ENCODE results near the gene SLFN12. TPM values are rescaled to one million over a fixed set of nuclear protein-coding genes. Genes with fewer than 3 reads are reported as not detected.
"Not testable (repeated sequence)": the region's sequence is repeated elsewhere in the genome, so short reads cannot be mapped to it uniquely, and the experiment has no call there.

Gene SLFN12
- 0.73 TPM for total RNA-seq

DNA sequence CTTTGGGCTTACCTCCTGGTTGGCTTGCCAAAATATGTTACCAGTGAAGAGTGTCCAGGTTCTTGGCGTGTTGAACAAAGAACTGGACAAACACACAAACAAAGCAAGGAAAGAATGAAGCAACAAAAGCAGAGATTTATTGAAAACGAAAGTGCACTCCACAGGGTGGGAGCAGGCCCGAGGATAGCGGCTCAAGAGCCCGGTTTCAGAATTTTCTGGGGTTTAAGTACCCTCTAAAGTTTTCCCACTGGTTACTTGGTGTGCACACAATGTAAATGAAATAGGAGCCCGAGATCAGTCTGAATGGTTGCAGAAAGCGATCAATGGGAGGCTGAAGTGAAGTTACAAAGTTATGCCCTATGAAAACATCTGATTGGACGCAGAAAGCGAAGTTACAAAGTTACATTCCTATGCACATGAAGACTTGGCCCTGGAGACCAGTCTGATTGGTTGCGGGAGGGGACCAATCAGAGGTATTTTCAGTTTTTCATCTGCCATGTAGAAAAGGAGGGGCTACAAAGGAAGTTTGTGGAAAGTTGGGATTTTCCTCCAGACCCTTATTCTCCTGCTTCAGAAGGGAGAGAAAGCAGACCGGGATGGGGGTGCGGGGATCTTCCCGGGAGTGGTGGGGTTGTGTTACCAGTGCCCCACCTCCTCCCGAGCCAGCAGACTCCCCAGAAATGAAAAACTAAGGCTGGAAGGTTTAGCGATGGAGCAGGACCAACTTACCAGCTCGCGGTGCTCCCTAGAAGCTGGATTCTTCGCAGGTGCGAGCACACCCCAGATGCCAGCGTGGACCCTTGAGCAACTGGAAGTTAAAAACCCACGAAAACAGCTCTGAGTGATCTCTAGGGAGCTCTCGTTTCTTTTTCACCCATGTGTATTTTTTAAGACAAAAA is at the start of gene SLFN12:
Gene SLFN12 (minus strand): TSS at position 325 of the 899 bp plus-strand sequence. CDS start 9,472 bp downstream, outside the sequence.
- DNase-seq (ENCODE audit: low spot score): peak; percentile 53
- peak; percentile 81 for ATAC-seq

- DNase-seq (ENCODE audit: low spot score): no peak
Observed at GRCh38 chr17:35479271-35479670, 47.0 kb upstream of the SLFN12 start.

DNA sequence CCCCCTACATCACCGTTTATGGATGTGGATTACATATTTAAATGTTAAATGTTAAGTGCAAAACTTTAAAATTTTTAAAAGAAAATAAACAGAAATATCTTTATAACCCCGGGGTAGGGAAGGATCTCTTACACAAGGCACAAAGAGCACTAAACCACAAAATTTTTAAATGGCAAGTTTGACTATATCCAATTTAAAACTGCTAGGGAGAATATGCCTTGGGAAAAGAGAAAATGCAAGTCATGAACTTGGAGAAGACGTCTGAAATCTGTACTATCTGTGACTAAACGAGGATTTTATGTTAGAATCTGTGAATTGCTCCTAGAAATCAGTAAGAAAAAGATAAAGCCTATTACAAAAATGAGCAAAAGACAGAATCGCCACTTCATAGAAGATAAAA is 44.9 kb upstream of the SLFN12 start:
- ATAC-seq (no peak), DNase-seq (ENCODE audit: low spot score) (no peak)

More at GRCh38 chr17:35479271-35479670, 47.0 kb upstream of the SLFN12 start:
- ATAC-seq: no peak

DNA sequence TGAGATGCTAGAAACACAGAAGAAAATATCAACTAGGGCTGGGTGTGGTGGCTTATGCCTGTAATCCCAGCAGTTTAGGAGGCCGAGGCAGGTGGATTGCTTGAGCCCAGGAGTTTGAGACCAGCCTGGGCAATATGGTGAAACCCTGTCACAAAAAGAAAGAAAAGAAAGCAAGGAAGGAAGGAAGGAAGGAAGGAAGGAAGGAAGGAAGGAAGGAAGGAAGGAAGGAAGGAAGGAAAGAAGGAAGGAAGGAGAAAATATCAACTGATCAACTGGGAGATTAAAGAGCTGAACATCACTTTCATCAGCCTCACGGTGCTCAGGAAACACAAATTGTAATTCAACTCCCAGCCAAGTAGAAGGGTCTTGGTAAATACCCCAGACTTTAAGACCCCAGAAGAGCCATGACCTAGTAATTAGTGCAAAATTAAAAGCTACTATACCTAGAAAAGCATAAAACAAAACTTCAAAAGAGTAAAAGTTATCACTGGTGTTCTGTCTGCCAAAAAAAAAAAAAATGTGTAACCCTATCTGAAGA is 44.1 kb upstream of the SLFN12 start:
- no peak for ATAC-seq

DNA sequence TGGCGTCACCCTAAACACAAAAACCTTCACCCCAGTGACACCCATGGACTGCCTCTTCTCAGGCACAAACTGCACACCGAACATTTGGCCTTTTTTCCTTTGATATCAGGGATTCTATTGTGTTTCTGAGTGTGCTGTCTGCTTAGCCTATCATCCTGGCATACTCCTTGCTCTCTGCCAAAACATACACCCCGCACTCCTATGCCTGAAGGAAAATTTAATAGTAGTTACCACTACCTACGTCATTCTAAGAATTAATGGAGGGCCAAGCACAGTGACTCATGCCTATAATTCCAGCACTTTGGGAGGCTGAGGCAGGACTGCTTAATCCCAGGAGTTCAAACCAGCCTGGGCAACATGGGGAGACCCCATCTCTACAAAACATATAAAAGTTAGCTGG is 36.2 kb upstream of the SLFN12 start:
- no peak for DNase-seq (ENCODE audit: low spot score)
- ATAC-seq: no peak

More for the DNA sequence above, 44.1 kb upstream of the SLFN12 start:
- no peak for DNase-seq (ENCODE audit: low spot score)

DNA sequence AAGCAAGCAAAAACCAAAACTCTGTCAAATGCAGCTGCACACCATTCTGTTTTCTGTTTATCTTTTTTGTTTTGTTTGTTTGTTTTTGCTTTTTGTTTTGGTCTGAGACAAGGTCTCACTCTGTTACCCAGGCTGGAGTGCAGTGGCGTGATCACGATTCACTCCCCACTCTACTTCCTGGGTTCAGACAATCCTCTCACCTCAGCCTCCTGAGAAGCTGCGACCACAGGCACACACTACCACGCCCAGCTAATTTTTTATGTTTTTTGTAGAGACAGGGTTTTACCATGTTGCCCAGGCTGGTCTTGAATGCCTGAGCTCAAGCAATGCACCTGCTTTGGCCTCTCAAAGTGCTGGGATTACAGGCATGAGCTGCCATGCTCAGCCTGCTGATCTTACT is 35.5 kb upstream of the SLFN12 start:
- ATAC-seq (no peak), DNase-seq (ENCODE audit: low spot score) (no peak)

DNA sequence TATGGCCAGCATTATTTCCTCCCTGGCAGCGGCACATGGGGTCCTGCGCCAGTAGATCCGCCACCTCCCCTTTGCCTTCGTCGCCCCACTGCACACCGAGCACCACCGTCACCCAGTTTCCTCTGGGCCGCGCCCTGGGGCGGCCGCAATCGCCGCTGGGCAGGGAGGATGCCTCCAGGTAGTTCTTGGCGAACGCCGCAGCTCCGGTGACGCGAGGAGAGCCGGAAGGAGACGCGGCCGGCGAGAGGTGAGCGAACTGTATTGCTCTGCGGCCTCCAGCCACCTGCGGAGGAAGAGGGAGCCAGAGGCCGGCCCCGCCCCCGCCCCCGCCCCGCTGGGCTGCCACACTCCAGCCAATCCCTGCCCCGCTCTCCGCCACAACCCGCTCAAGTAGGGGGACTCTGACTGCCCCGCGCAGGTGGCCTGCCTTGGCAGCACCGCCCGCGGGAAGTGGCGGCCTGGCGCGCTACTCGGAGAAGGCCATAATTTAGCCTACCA is 28.1 kb upstream of the SLFN12 start:
- ATAC-seq: peak; percentile 56
- peak; percentile 50 for DNase-seq (ENCODE audit: low spot score)

- DNase-seq (ENCODE audit: low spot score); ATAC-seq: not testable (repeated sequence)
Observed at GRCh38 chr17:35454035-35454434, 21.7 kb upstream of the SLFN12 start.

- ATAC-seq (no peak), DNase-seq (ENCODE audit: low spot score) (no peak)
Observed at GRCh38 chr17:35453171-35453570, 20.9 kb upstream of the SLFN12 start.

GRCh38 chr17:35449371-35449931 is 17.2 kb upstream of the SLFN12 start:
- no peak for DNase-seq (ENCODE audit: low spot score)
- ATAC-seq: no peak

- no peak for ATAC-seq
- DNase-seq (ENCODE audit: low spot score): no peak
Observed at GRCh38 chr17:35448899-35449227, 16.6 kb upstream of the SLFN12 start.

GRCh38 chr17:35448214-35448898 is 16.1 kb upstream of the SLFN12 start, which contains the start of gene SLFN13:
TSS of gene SLFN13 (minus strand) at chr17:35448766. CDS start at chr17:35445680, 3,086 bp downstream.
- ATAC-seq (peak; percentile 71), DNase-seq (ENCODE audit: low spot score) (peak; percentile 53)

DNA sequence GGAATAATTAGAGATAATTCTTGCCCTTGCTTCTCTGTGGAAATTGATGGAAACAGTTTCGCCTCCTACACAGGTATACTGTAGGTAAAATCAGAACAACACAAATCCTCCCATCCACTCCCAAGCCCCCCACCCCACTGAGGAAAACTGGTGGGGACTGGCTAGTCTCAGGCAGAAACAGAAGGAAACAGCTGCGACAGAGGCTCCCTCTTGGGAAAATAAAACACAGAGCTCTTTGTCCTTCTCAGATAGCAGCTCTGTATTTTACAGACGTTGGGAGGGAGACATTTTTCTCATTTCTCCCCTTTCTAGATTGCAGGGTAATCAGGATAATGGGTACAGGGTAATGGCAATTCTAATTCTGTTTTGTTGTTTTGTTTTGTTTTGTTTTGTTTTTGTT is 15.2 kb upstream of the SLFN12 start:
- no peak for DNase-seq (ENCODE audit: low spot score)
- no peak for ATAC-seq

- ATAC-seq: no peak
- no peak for DNase-seq (ENCODE audit: low spot score)
Observed at GRCh38 chr17:35438433-35438832, 6.1 kb upstream of the SLFN12 start.

GRCh38 chr17:35433075-35433894 is 985 bp upstream of the SLFN12 start:
- ATAC-seq: peak; percentile 73
- DNase-seq (ENCODE audit: low spot score): no peak

GRCh38 chr17:35429702-35430101 is 2.6 kb downstream of the SLFN12 start:
- ATAC-seq (no peak), DNase-seq (ENCODE audit: low spot score) (no peak)

GRCh38 chr17:35428229-35428628 is 4.1 kb downstream of the SLFN12 start:
- DNase-seq (ENCODE audit: low spot score) (no peak), ATAC-seq (no peak)

DNA sequence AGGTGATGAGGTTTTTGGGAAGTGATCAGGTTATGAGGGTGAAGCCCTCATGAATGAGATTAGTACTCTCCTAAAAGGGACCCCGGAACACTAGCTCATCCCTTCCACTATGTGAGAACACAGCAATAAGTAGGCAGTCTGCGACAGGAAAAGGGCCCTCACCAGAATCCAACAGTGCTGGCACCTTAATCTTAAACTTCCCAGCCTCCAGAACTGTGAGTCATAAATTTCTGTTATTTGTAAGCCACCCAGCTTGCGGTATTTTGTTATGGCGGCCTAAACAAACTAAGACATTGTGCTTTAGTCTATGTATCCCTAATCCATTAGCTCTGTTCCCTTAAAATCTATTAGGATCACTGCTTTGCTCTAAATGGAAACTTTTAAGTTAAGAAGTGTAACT is 8.5 kb downstream of the SLFN12 start:
- no peak for ATAC-seq
- no peak for DNase-seq (ENCODE audit: low spot score)

GRCh38 chr17:35421069-35421468 is 11.2 kb downstream of the SLFN12 start:
- DNase-seq (ENCODE audit: low spot score); ATAC-seq: not testable (repeated sequence)

- DNase-seq (ENCODE audit: low spot score) (no peak), ATAC-seq (no peak)
Observed at GRCh38 chr17:35416659-35417058, 15.6 kb downstream of the SLFN12 start.
